SH-SY5Y (cell line): Measurements from ENCODE around the gene MAP3K4.

Source experiments
- GATA2 ChIP-seq: IDR thresholded peaks from 2 replicates; pipeline ENCODE4 v1.6.1; 2011; ENCODE audit warnings: mild to moderate bottlenecking, low read depth, low read length
- GATA3 ChIP-seq: IDR thresholded peaks from 2 replicates; pipeline ENCODE4 v1.6.1; 2011; ENCODE audit warnings: low read depth, mild to moderate bottlenecking, low read length, moderate library complexity

Gene MAP3K4

DNA sequence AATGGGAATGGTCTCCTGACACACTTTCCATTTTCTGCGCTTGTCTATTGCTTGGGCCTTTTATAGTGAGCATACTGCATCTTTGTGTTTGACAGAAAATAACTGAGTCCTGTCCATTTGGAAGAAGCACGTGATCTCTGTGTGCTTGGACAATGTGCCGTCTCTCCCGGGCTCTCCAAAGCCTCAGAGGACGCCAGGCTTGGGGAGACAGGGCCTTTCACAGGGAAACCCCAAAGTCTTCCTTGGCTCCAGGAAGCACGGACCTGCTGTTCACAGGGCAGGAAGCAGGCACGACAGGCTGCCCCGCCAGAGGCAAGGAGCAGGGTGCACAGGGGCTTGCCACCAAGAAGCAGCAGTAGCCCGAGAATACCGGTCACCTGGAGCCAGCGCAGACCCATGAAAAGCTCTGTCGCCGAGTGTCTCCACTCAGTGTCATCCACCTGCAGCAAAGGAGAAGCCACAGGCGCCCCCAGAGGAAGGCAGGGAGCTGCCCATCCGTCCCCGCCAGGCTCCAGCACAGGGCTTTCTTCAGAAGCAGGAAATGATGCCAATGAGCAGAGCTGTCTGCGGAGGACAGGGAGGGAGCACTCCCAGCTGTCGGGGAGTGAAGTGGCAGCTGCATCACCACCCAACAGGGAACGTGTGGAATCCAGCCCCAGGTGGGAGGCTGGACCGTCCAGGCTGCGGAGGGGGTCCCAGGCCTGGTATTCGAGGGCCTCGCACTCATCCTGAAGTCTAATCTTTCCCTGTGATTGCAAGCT, 147.2 kb downstream of the MAP3K4 start:
- TF ChIP-seq GATA3 (no peak), GATA2 (no peak)

DNA sequence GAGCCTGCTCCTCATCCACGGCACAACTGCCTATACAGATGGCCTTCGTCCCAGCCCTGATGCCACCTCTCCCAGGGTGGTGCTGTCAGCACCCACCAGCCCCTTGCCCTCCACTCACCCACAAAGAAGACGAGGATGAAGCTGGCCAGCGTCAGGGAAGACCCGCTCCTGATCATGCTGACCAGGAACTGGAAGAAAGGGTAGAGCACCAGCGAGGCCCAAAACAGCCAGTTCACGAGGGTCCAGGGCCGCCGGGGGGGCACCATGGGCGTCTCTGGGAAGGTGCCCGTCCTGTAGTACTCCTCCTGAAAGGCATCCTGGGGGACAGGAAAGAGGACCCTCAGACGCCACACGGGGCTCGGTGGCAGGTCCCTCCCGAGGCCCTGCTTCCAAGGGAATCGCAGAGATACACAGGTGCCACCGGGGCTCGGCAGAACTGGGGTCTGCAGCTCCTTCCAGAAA, 147.8 kb downstream of the MAP3K4 start:
- TF ChIP-seq GATA3 (no peak), GATA2 (no peak)

DNA sequence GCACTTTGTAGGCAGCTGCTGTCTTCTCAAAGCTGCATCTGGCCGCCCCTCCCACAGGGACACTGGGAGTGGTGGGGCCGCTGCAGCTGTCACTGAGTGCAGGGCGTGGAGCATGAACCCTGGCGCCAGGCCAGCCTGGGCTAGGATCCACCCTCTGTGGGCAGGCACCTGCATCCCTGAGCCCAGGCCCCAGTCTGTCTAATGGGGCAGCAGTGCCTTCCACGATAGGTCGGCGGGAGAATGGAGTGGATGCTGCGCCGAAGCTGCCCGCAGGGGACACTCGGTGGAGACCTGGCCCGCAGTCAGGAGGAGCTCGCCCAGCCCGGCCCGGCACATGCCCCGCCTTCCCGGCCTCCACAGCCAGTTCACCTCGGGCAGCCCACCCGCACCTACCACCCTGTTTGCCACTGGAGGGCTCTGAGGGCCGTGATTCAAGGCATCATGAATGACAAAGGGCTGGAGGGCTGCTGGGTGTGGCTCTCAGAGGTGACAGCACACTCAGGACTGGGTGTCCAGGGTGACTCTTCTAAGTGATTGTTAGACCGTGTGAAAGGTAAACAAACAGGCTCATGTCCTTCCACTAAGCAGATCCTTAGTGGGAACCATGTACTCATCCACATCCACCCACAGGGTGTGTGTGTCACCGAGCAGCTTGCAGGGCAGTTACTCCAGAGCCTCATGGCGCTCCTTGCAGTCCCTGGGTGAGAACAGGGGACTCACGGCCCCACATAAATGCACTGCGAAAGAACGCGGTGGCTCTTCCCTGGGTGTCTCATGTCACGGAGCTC, 148.4 kb downstream of the MAP3K4 start:
- TF ChIP-seq GATA3 (no peak), GATA2 (no peak)

DNA sequence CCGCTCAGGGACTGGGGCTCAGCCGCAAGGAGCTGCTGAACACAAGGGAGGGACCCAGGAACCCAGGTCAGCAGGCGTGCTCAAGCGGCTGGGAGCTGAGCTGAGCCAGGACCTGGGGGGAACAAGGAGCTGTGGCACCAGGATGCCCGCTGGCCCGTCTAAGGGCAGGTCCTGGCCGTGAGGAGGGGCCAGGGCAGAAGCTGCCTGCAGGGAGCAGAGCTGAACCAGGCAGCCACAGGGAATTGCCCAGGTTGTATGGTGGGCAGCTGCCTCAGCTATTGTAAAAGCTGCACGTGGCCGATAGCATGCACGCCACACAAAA, 148.9 kb downstream of the MAP3K4 start:
- no peak for TF ChIP-seq GATA2
- no peak for TF ChIP-seq GATA3

DNA sequence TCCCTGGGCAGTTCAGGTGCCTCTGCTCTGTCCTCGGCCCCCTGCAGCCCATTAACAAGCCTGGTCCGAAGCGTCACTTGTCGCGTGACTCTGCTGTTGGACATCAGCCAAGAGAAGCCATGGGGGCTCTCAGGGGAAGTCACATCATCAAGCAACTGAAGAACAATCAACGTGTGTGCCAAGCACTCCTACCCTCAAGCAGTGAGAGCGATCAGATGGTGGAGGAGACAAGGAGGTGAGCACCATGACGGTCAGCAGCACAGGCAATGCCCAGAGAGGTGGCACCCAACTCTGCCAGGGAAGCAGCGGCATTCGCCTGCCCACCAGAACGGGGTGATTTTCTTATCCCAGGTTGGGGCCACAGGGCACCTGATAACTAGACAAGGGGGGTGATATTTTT, 149.6 kb downstream of the MAP3K4 start:
- TF ChIP-seq GATA3 (no peak), GATA2 (no peak)

DNA sequence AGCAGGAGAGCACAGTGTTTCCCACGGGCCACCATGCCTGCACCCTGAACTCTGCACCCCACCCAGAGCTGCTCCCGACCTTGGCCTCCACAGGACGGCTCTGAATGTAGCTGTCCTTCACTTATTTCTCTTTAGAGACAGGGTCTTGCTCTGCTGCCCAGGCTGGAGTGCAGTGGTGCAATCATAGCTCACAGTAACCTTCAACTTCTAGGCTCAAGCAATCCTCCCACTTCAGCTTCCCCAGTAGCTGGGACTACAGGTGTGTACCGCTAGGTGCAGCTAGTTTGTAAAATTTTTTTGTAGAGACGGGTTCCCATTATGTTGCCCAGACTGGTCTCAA, 151.4 kb downstream of the MAP3K4 start:
- TF ChIP-seq GATA3 (no peak), GATA2 (no peak)

DNA sequence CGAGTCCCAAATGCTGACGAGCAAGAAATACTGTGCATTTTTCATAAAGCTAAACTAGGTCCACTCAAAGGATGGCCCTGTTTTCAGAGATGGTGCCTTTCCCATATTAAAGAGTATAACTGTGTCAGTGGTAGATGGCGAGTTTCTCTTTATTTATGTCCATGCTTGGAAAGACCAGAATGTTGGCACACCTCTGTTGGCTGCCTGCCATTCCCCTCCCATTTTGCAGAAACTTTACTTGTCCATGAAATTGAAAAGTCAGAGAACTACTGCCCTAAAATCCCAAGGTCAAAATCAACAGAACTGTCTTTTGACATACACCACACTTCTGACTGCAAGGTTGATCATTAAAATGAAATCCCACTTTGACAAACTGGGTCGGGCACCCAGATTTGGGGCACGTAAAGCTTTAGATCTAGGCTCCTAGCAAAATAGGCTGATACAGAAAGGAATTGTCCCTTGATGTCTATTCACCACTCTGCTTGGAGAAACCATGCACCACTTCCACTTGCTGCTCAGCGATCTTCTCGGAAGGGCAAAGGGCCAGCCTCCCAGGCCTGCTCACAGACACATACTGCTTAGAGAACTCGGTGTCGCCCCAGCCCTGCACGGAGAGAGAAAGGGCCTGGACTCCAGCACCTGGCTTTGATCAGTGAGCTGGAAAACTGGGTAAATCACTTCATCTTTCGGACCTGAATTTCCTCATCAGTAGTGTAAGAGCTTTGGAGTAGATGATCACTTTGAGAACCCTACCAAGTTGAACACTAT, 152.3 kb downstream of the MAP3K4 start:
- no peak for TF ChIP-seq GATA2
- TF ChIP-seq GATA3 = no peak

DNA sequence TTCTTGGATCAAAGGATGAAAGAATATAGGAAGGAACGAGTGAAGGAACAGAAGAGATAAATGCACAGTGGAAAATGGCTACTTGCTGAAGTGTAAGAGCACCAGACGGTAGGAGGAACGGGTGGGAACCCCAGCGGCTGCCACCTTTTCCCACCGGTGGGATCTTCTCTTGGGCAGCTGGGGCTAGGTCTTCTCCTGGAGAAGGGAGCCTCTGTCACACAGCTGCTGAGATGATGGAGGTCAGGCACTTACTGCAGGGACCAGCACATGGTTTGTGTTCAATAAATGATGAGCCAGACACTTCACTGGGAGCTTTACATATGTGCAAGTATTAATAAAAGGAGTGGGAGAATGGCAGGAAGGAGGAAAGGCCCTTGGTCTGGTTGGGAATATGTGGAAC, 158.6 kb downstream of the MAP3K4 start:
- TF ChIP-seq GATA3 (no peak), GATA2 (no peak)

DNA sequence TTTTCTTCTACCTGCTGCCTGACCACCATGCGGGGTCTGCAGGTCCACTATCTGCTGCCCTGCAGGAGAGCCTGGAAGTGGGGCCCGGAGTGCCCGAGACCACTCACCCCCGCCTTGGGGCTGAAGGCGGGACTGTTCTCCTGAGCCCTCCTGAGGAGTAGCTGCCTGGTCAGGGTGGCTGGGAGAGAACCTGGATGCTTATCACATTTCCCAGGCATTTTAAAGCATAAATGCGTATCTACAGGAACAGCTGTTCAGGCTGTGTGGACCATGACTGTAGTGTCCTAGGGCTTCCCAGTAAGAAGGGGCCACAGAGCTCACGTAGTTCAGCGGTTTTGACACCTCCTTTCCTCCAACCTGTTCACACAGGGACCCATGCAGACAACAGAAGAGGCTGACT, 159.0 kb downstream of the MAP3K4 start:
- no peak for TF ChIP-seq GATA2

DNA sequence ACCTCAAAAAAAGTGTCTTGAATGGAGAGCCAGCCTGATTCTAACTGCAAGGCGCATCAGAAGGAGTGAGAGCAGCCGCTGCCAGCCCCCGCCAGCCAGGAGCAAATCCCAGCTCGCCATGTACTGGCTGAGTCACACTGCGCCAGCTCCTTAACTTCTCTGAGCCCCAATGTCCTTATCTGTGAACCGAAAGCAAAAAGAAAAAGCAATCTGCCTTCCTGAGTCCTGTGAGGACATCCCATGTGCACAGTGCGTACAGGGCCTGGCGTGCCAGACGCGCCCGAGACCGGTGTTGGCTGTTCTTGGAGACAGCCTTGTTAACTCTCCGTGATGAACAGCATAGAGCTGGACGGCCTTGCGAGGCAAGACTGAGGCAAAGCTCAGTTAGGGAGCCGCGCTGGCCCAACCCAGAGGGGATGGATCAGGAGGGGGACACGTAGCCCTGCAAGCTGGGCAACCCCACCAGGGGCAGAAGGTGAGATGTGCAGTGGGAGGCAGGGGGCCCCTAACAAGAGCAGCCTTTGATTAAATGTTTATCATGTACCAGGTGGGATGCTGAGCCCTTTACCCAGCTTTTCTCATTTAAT, 159.6 kb downstream of the MAP3K4 start:
- TF ChIP-seq GATA2 = no peak
- no peak for TF ChIP-seq GATA3

DNA sequence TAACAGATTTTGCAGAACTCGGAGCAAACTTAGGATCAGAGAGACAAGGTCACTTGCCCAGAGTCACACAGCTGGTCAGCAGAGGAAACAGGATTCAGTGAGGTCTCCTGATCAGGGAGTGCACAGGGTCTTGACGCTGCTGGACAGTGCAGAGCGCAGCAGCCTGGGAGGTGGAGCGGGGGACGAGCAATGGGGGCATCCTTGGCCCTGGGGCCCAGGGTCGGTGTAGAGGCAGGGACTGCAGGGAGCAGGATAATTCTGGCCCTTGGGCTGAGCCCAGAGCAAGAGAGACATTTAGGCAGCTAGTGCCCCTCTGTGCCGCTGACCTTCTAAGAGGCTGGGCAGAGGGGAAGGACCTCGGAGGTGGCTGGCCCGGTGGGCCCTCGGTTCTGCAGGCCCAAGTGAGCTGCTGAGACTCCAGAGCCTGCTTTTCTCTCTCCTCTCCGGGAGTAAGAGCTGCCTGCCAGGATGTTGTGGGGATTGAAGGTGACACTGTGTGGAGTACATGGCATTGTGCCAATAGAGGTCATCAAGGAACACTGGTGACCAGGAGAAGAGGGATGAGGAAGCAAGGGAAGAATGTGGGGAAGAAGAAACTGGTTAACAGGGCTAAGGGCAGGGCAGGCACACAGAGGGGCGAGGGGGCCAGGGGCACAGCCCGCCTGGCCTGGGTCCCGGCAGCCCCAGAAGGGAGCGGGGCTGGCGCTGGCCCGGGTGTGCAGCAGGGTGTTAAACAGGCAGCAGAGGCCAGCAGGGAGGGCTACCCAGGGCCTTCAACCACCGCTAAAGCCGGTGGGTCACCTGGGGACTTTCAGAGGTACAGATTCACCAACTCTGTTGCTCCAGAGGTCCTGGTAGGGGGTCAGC, 160.3 kb downstream of the MAP3K4 start:
- TF ChIP-seq GATA3 (no peak), GATA2 (no peak)

DNA sequence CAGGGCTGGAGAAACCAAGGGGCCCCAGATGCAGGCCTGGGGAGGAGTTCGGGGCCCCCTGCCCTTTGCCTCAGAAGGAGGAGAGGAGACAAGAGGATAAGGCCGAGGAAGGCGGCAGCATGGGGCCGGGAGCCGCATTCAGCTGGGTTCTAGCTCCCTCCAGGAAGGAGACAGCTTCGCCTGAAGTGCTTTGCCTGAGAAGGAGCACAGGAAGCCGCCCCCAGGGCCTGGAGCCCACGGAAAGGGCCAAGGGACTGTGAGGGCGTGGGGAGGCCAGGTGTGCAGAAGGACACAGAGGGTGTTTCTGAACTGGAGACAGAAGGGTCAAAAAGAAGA, 160.9 kb downstream of the MAP3K4 start:
- TF ChIP-seq GATA3 (no peak), GATA2 (no peak)

DNA sequence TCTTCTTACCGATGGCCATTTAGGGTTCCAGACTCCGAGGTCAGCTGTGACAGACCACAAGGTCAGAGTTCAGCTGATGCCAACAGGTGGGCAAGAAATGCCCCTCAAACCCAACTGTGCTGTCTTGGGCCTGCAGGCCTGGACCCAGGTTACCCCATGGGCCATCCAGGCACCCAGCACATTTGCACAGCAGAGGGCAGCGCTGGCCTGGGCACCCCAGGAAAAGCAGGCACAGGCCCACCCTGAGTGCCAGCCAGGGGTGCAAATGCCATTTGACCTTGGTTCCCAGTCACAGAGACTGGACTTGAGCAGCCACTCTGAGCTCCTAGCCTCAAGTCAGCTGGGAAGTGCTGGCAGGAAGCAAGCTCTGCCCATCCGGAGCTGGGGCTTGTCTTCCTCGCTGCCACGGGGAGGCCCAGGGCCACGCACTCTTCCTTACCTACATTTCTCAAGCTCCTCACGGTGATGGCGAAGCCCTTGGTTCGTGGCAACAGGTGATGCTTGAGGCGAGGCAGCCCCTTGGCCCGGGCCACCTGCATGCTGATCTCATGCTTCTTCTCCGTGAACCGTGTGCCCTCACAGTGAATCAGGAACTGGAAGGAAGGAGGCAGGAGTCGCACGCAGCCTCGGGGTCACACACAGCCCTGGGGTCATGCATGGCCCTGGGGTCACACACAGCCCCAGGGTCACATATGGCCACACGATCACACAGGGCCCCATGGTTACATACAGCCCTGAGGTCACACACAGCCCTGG, 161.5 kb downstream of the MAP3K4 start:
- TF ChIP-seq GATA2 (no peak), GATA3 (no peak)
